ENCODE data around the gene JMJD6.

Gene JMJD6

GRCh38 chr17:76707985-76708807 is 18.2 kb downstream of the JMJD6 start:
- H3F3A ChIP-seq (ENCODE audit: insufficient read depth, low read length): no peaks in the 10 kb centered on the region
- no peaks in the 10 kb centered on the region for H3K9me2 ChIP-seq (ENCODE audit: low read depth, low read length)
- H3K9ac ChIP-seq (ENCODE audit: low read length): no peak overlapping the region
- no peak overlapping the region for H3K4me3 ChIP-seq (ENCODE audit: low read depth, low read length, poor library complexity, severe bottlenecking)
- H3K4me1 ChIP-seq (ENCODE audit: insufficient read depth, low read length, severe bottlenecking): peaks cover 4% of the 10 kb centered on the region
- no peak overlapping the region for H2AFZ ChIP-seq (ENCODE audit: low read length)
- H3K36me3 ChIP-seq (ENCODE audit: insufficient read depth, low read length): peaks cover 5% of the 10 kb centered on the region; the same call in 1 of the 2 replicates
- no peak for TF ChIP-seq EZH2 (IDR thresholded peaks at IDR 0.05; ENCODE audit: borderline replicate concordance, low read length)
- TF ChIP-seq, protein P1, sequence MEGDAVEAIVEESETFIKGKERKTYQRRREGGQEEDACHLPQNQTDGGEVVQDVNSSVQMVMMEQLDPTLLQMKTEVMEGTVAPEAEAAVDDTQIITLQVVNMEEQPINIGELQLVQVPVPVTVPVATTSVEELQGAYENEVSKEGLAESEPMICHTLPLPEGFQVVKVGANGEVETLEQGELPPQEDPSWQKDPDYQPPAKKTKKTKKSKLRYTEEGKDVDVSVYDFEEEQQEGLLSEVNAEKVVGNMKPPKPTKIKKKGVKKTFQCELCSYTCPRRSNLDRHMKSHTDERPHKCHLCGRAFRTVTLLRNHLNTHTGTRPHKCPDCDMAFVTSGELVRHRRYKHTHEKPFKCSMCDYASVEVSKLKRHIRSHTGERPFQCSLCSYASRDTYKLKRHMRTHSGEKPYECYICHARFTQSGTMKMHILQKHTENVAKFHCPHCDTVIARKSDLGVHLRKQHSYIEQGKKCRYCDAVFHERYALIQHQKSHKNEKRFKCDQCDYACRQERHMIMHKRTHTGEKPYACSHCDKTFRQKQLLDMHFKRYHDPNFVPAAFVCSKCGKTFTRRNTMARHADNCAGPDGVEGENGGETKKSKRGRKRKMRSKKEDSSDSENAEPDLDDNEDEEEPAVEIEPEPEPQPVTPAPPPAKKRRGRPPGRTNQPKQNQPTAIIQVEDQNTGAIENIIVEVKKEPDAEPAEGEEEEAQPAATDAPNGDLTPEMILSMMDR (IDR thresholded peaks at IDR 0.05; ENCODE audit: low read length): peak; percentile 69
- H4K20me1 ChIP-seq (ENCODE audit: insufficient read depth, low read length): no peaks in the 10 kb centered on the region
- H3K9me3 ChIP-seq (ENCODE audit: low read length): no peaks in the 10 kb centered on the region
- H3K79me2 ChIP-seq (ENCODE audit: insufficient read depth, low read length): no peaks in the 10 kb centered on the region
- H3K4me2 ChIP-seq (ENCODE audit: low read length): no peak overlapping the region
- no peak overlapping the region for H3K27ac ChIP-seq (ENCODE audit: low read depth, low read length, poor library complexity, severe bottlenecking)
- H3K27me3 ChIP-seq (ENCODE audit: insufficient read depth, low read length): no peaks in the 10 kb centered on the region

- Histone ChIP-seq H3K4me3 (ENCODE audit: low read depth, low read length, poor library complexity, severe bottlenecking) (no peak overlapping the region), H3K27me3 (ENCODE audit: insufficient read depth, low read length) (no peaks in the 10 kb centered on the region), H3K79me2 (ENCODE audit: insufficient read depth, low read length) (no peaks in the 10 kb centered on the region), H3K4me1 (ENCODE audit: insufficient read depth, low read length, severe bottlenecking) (peaks cover 4% of the 10 kb centered on the region), H3K9me3 (ENCODE audit: low read length) (no peaks in the 10 kb centered on the region), H3K9ac (ENCODE audit: low read length) (no peak overlapping the region), H4K20me1 (ENCODE audit: insufficient read depth, low read length) (no peaks in the 10 kb centered on the region), H3K27ac (ENCODE audit: low read depth, low read length, poor library complexity, severe bottlenecking) (no peak overlapping the region), H3F3A (ENCODE audit: insufficient read depth, low read length) (no peaks in the 10 kb centered on the region), H3K9me2 (ENCODE audit: low read depth, low read length) (no peaks in the 10 kb centered on the region), H3K4me2 (ENCODE audit: low read length) (no peak overlapping the region), H2AFZ (ENCODE audit: low read length) (no peak overlapping the region), H3K36me3 (ENCODE audit: insufficient read depth, low read length) (no peaks in the 10 kb centered on the region)
- TF ChIP-seq, protein P1 (IDR thresholded peaks at IDR 0.05; ENCODE audit: low read length): no peak
- TF ChIP-seq EZH2 (IDR thresholded peaks at IDR 0.05; ENCODE audit: borderline replicate concordance, low read length): no peak
These were observed 19.6 kb downstream of the JMJD6 start for GRCh38 chr17:76706817-76707216.

DNA sequence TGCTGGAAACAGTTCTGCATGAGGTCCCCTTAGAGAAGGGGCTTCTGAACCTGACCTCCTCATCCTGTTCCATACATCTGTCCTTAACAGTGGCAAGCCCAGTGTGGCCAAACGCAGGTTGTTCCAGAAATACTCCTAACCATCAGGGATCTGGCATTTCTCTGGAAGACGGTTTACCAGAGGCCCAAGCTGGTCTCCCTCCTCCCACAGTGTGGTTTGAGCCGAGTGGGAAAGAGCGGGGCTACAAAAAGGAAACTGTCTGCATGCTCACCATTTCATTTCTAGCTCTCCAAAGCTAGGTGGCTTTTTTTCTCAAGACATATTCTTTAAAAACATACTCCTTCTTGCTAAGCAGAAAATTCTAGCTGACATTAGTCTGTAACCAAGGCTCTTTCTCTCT is 21.6 kb downstream of the JMJD6 start:
- Histone ChIP-seq H3K27ac (ENCODE audit: low read depth, low read length, poor library complexity, severe bottlenecking) (no peak overlapping the region), H3F3A (ENCODE audit: insufficient read depth, low read length) (no peaks in the 10 kb centered on the region), H2AFZ (ENCODE audit: low read length) (no peak overlapping the region), H3K4me1 (ENCODE audit: insufficient read depth, low read length, severe bottlenecking) (peaks cover 4% of the 10 kb centered on the region), H3K27me3 (ENCODE audit: insufficient read depth, low read length) (peaks cover 3% of the 10 kb centered on the region; the same call in 1 of the 2 replicates), H3K79me2 (ENCODE audit: insufficient read depth, low read length) (no peaks in the 10 kb centered on the region), H3K4me3 (ENCODE audit: low read depth, low read length, poor library complexity, severe bottlenecking) (no peak overlapping the region), H4K20me1 (ENCODE audit: insufficient read depth, low read length) (no peaks in the 10 kb centered on the region), H3K9me3 (ENCODE audit: low read length) (no peaks in the 10 kb centered on the region), H3K4me2 (ENCODE audit: low read length) (no peak overlapping the region), H3K9me2 (ENCODE audit: low read depth, low read length) (no peaks in the 10 kb centered on the region), H3K9ac (ENCODE audit: low read length) (no peak overlapping the region), H3K36me3 (ENCODE audit: insufficient read depth, low read length) (no peaks in the 10 kb centered on the region)
- TF ChIP-seq, protein P1 (IDR thresholded peaks at IDR 0.05; ENCODE audit: low read length): no peak
- no peak for TF ChIP-seq EZH2 (IDR thresholded peaks at IDR 0.05; ENCODE audit: borderline replicate concordance, low read length)
